Activated CD4-positive, CD25-positive, alpha-beta regulatory T cell treated with anti-CD3 and anti-CD28 coated beads, Interleukin-2, amount 50 U/mL, for 24 hours (primary cell): ENCODE measurements around the gene C12orf43.
A peak's percentile ranks its signal among the peaks of the same experiment; 100 is the strongest.

Source experiments
- ATAC-seq, 2 donors: fragments of 150-1000 bp; cut with Tn5 transposase; one replicate each; pipeline ENCODE4 v1.10.0; 2021; ENCODE audit warnings: mild to moderate bottlenecking in 1 of 2, moderate library complexity in 1 of 2

Gene C12orf43

GRCh38 chr12:120972870-120973543 lies 43.3 kb downstream of the C12orf43 start:
- ATAC-seq, result no peak

GRCh38 chr12:120971299-120972180 lies 44.7 kb downstream of the C12orf43 start:
- ATAC-seq, result peak; percentile 65 to 73

DNA sequence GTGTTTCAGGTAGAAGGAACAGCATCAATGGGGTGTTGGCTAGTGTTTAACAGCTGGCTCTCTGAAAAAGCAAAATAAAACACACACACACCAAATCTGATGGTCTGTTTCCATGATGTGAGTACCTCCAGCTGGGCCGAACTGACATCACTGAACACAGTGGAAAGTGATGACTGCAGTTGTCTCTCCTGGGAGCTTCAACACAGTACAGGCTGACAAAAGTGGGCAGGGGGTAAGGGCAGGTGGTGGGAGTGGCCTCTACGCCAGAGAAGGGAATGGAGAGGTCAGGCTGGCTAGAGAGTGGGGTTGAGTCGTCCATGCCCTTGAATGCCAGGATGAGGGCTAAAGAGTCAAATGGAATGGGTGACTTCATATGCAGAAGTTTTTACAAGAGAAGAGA lies 46.0 kb downstream of the C12orf43 start:
- ATAC-seq, result no peak

GRCh38 chr12:120965534-120966091 lies 50.7 kb downstream of the C12orf43 start:
- ATAC-seq, result no peak

GRCh38 chr12:120964298-120964697 lies 52.0 kb downstream of the C12orf43 start:
- no peak for ATAC-seq

- no peak for ATAC-seq
Measured at GRCh38 chr12:120962532-120963020, 53.7 kb downstream of the C12orf43 start.

DNA sequence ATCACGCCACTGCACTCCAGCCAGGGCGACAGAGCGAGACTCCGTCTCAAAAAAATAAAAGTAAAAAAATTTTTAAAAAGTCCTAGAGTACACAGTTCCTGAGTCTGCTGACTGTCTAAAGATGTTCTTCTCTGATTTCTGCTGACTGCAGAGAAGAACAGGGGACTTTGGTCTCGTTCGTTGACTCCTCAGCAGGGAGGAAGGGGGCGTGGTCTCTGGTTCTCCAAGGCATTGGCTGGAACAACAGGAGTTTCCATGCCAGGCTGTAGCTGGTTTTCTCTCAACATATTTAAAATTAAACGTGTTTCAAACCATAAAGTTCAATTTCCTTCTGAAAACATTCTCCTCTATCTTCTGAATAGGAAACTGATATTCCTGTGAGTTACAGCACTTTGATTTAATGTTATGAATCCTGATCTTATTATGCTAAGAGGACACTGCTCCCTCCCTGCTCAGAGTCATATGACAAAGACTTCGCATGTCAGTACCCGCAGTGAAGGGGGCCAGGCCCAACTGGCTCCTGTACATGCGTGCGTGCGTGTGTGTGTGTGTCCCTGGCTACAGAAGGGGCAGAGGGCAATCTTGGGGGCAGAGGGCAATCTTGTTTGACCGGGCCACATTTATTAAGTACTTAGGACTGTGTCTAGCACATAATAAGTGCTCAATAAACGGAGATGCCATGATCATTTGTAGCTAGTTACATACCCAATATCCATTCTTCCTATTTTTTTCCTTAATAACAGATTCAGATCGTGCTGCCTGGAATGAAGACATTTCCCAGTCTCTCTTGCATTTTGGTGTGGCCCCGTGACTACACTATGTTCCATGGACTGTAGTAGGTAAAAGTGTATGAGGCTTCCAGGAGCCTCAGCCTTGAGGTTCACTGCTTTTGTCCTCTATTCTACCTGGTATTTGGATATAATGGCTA lies 54.4 kb downstream of the C12orf43 start:
- ATAC-seq, result no peak

DNA sequence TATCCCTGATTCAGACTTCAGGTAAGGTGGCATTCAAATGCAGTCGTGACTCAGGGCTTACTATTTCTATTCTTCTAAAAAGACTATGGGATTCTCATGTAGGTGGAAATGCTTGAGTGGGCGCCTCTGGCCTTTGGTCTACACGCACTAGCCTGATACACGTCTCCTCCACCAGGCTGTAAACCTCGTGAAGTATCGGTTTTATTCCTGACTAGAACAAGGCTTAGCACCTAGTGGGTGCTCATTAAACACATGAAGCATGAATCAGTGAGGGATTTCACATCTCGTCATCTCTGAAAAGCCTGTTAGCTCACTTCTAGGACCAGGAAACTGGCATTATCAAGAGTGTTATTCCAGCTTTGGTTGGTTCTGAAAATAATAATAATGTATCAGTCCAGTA lies 55.6 kb downstream of the C12orf43 start:
- peak in 1 of 2 donors; percentile 46 for ATAC-seq

DNA sequence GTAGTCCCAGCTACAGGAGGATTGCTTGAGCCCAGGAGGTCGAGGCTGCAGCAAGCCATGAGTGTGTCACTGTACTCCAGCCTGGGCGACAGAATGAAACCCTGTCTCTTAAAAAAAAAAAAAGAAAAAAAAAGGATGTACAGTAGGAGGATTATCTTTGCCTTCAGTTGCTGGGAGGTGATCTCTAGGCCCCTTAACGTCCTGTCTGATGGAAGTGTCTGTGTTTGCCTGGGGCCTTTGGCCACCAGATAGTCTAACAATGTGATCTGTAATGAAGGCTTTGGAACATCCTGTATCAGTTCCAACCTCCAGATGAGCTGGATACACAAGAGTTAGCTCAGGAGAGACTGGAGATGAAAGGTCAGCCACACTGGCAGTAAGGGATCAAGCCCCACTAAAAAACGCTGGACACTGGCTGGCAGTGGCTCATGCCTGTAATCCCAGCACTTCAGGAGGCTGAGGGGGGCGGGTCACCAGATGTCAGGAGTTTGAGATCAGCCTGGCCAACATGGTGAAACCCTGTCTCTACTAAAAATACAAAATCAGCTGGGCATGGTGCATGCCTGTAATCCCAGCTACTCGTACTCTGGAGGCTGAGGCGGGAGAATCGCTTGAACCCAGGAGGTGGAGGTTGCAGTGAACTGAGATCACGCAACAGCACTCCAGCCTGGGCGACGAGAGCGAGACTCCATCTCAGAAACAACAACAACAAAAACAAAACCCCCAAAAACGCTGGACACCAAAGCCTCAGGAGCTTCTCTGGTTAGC lies 57.0 kb downstream of the C12orf43 start:
- no peak for ATAC-seq

DNA sequence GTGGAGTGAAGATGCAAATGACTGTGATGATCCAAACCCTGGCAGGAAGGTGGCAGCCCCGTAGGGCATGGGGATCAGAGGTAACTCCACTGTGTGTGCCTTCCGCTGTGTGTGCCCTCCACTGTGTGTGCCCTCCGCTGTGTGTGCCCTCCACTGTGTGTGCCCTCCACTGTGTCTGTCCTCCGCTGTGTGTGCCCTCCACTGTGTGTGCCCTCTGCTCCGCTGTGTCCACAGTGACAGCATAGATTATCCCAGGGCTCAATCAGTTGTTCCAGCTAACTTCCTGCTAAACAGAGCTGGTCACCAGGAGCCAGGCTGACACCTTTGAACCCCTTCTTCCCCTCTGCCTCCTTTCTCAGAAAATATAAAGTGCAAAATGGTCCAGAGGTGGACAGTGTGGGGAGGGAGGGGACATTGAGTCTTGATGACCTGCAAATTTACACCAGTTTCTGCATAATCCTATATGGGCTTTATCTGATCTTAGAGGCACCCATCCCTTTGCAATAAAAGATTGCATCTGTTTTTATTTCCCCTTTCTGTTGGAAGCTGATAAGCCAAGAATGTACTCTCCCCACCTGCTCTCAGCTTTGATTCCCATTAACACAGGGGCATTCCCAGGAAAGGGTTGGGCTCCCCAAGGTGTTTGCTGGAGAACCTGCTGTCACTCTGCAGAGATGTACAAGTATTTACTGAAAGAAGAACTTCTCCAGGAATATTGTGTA lies 59.5 kb downstream of the C12orf43 start:
- ATAC-seq, result no peak

GRCh38 chr12:120955232-120955631 lies 61.1 kb downstream of the C12orf43 start:
- no peak for ATAC-seq

DNA sequence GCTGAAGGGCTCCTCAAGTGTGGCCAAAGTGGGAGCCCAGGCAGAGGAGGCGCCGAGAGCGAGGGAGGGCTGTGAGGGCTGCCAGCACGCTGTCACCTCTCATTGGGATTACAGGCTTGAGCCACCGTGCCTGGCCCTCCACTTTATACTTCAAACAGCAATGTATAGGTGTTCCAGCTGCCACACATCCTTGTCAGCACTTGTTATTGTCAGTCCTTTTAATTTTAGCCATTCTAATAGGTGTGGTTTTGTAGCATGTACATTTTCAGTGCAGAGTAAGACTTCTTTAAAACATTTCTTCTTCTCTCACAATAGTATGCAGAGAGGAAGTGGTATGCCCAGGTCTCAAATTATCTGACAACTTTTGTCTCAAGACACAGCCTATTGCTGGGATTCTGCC lies 65.5 kb downstream of the C12orf43 start:
- ATAC-seq, result no peak
